RWPE2 (cell line): Measurements from ENCODE around the gene CLPX.

ENCODE experiments used
- ATAC-seq: fragments of 200-7000 bp; cut with Tn5 transposase; 3 replicates; pipeline ENCODE4 v1.9.1; 2021; ENCODE audit warnings: low read depth
- DNase-seq: peaks from one replicate; pipeline ENCODE4 v3.0.0-alpha.2; 2020; ENCODE audit warnings: low spot score
- H3K27ac ChIP-seq: fragments of 450-650 bp; 2 replicates; pipeline ENCODE4 v1.5.1; 2017; ENCODE audit warnings: mild to moderate bottlenecking; ENCODE audit not compliant: poor library complexity, severe bottlenecking
- H3K27me3 ChIP-seq: fragments of 250-450 bp; sonication (Bioruptor Pico); 2 replicates; pipeline ENCODE4 v1.5.1; 2021; ENCODE audit warnings: mild to moderate bottlenecking, moderate library complexity; ENCODE audit not compliant: insufficient read depth, poor library complexity, severe bottlenecking
- H3K36me3 ChIP-seq: fragments of 250-450 bp; sonication (Bioruptor Pico); 2 replicates; pipeline ENCODE4 v1.5.1; 2020; ENCODE audit warnings: low read depth, mild to moderate bottlenecking, moderate library complexity
- H3K4me1 ChIP-seq: fragments of 250-450 bp; sonication (Bioruptor Pico); 2 replicates; pipeline ENCODE4 v1.5.1; 2021; ENCODE audit warnings: mild to moderate bottlenecking, moderate library complexity; ENCODE audit not compliant: insufficient read depth, poor library complexity, severe bottlenecking
- H3K4me3 ChIP-seq: fragments of 250-450 bp; sonication (Bioruptor Pico); 2 replicates; pipeline ENCODE4 v1.5.1; 2021; ENCODE audit warnings: mild to moderate bottlenecking, moderate library complexity; ENCODE audit not compliant: severe bottlenecking
- H3K9me3 ChIP-seq: fragments of 250-450 bp; sonication (Bioruptor Pico); 2 replicates; pipeline ENCODE4 v1.5.1; 2021; ENCODE audit warnings: mild to moderate bottlenecking, moderate library complexity; ENCODE audit not compliant: severe bottlenecking
- TF ChIP-seq, protein P1 (sequence below): fragments of 450-650 bp; IDR thresholded peaks from one replicate; pipeline ENCODE4 v1.5.1; 2017; ENCODE audit warnings: mild to moderate bottlenecking, moderate library complexity; ENCODE audit not compliant: poor library complexity, severe bottlenecking

Gene CLPX

DNA sequence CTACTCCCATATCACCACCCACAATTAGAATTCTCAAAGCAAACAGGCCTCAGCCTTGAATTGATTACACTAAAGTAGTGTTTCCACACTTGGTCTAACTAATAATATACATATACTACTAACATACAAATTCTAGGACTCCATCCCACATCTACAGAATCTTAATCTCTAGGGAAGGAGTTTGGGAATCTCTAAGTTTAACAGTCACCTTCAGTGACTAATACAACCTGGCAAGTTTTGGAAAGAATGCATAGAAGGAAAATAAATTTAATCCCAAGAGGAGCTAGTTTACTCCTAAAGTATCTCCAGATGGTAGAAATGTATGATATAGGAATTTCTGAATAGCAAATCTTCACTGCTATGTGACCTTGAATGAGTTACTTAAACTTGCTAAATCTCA is 9.1 kb downstream of the CLPX start:
- H3K4me3 ChIP-seq = no peak overlapping the region
- no peak overlapping the region for H3K27ac ChIP-seq
- TF ChIP-seq, protein P1, sequence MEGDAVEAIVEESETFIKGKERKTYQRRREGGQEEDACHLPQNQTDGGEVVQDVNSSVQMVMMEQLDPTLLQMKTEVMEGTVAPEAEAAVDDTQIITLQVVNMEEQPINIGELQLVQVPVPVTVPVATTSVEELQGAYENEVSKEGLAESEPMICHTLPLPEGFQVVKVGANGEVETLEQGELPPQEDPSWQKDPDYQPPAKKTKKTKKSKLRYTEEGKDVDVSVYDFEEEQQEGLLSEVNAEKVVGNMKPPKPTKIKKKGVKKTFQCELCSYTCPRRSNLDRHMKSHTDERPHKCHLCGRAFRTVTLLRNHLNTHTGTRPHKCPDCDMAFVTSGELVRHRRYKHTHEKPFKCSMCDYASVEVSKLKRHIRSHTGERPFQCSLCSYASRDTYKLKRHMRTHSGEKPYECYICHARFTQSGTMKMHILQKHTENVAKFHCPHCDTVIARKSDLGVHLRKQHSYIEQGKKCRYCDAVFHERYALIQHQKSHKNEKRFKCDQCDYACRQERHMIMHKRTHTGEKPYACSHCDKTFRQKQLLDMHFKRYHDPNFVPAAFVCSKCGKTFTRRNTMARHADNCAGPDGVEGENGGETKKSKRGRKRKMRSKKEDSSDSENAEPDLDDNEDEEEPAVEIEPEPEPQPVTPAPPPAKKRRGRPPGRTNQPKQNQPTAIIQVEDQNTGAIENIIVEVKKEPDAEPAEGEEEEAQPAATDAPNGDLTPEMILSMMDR = no peak
- peaks cover 84% of the 10 kb centered on the region for H3K36me3 ChIP-seq
- H3K27me3 ChIP-seq = no peaks in the 10 kb centered on the region
- DNase-seq (no peak), ATAC-seq (no peak)
- no peaks in the 10 kb centered on the region for H3K9me3 ChIP-seq
- peaks cover 9% of the 10 kb centered on the region for H3K4me1 ChIP-seq

DNA sequence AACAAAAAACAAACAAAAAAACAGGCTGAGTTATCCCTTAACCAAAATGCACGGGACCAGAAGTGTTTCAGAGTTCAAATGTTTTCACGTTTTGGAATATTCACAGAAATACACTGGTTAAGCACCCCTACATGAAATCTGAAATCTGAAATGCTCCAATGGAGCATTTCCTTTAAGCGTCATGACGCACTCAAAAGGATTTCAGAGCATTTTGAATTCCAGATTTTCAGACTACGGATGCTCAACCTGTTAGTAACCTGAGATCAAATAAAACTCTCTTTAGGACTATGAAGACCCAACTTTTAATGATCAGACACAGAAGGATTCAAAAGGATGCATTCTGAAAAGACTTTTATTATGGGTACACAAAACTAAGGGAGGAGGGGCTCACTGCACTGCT is 9.6 kb downstream of the CLPX start:
- no peak for ATAC-seq
- DNase-seq = no peak

DNA sequence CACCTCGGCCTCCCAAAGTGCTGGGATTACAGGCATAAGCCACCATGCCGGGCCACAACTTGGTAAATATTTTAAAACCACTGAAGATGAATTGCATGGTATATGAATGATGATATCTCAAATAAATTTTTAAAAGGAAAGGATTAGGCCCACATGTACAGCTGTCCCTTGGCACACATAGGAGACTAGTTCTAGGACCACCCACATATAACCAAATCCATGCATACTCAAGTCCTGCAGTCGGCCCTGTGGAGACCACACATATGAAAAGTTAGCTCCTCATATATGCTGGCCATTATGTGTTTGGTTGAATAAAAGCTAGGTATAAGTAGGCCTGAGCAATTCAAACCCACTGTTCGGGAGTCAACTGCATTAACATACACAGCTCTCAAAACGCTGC is 10.6 kb downstream of the CLPX start:
- Histone ChIP-seq H3K27ac (no peak overlapping the region), H3K36me3 (peaks cover 85% of the 10 kb centered on the region), H3K4me3 (no peak overlapping the region), H3K27me3 (no peaks in the 10 kb centered on the region), H3K4me1 (peaks cover 9% of the 10 kb centered on the region), H3K9me3 (no peaks in the 10 kb centered on the region)
- ATAC-seq (no peak), DNase-seq (no peak)
- TF ChIP-seq, protein P1 = no peak

More for the DNA sequence above, 9.6 kb downstream of the CLPX start:
- H3K36me3 ChIP-seq = peaks cover 85% of the 10 kb centered on the region
- no peak overlapping the region for H3K4me3 ChIP-seq
- TF ChIP-seq, protein P1 = no peak
- no peaks in the 10 kb centered on the region for H3K27me3 ChIP-seq
- no peaks in the 10 kb centered on the region for H3K9me3 ChIP-seq
- H3K27ac ChIP-seq = no peak overlapping the region
- peaks cover 9% of the 10 kb centered on the region for H3K4me1 ChIP-seq

DNA sequence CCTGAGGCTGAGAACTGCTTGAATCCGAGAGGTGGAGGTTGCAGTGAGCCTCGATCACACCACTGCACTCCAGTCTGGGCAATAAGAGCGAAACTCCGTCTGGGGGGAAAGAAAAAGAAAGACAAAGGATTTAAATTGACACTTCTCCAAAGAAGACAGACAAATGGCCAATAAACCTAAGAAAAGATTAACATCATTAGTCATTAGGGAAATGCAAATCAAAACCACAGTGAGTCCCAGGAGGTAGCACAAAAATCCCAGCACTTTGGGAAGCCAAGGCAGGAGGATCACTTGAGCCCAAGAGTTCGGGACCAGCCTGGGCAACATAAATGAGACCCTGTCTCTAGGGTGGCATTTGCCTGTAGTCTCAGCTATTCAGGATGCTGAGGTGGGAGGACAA is 12.6 kb downstream of the CLPX start:
- DNase-seq (no peak), ATAC-seq (no peak)
- no peak overlapping the region for H3K4me3 ChIP-seq
- H3K36me3 ChIP-seq = peaks cover 76% of the 10 kb centered on the region
- H3K4me1 ChIP-seq = no peaks in the 10 kb centered on the region
- TF ChIP-seq, protein P1 = no peak
- no peaks in the 10 kb centered on the region for H3K27me3 ChIP-seq
- H3K27ac ChIP-seq = no peak overlapping the region
- no peaks in the 10 kb centered on the region for H3K9me3 ChIP-seq

DNA sequence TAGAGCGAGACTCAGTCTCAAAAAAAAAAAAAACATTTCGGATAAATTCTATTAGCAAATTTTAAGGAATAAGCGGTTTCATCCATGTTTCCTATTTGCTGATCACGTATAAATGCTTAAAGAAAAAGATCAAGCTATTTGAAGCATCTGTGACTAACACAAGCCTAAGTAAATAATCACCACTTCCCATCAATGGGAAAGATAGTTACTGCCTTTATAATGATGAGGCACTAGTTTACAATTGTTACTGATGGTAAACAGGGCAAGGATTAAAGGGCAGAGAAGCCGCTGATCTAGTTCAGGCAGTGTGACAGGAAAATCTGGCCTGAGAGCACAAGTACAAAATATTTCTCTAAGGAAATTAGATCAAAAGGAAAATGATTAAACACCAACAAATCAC is 13.7 kb downstream of the CLPX start:
- Histone ChIP-seq H3K9me3 (no peaks in the 10 kb centered on the region), H3K27ac (no peak overlapping the region), H3K4me3 (no peak overlapping the region), H3K27me3 (no peaks in the 10 kb centered on the region), H3K36me3 (peaks cover 76% of the 10 kb centered on the region), H3K4me1 (no peaks in the 10 kb centered on the region)
- DNase-seq (no peak), ATAC-seq (no peak)
- TF ChIP-seq, protein P1 = no peak
